Trophoblast cell (in vitro differentiated cells and primary cell): Measurements from ENCODE around the gene P2RX5.
A peak's percentile ranks its signal among the peaks of the same experiment; 100 is the strongest.

Experiments
- DNase-seq, 2 donors: peaks; one replicate each; pipeline ENCODE4 v3.0.0-alpha.2; 2016
- H2AFZ ChIP-seq: 2 replicates; pipeline ENCODE4 v1.6.1; 2013; ENCODE audit warnings: low read length, moderate library complexity, mild to moderate bottlenecking; ENCODE audit not compliant: insufficient read depth, poor library complexity
- H2AK5ac ChIP-seq: 2 replicates; pipeline ENCODE4 v1.6.1; 2013; ENCODE audit warnings: mild to moderate bottlenecking, low read length
- H2BK120ac ChIP-seq: 2 replicates; pipeline ENCODE4 v1.6.1; 2013; ENCODE audit warnings: low read length, mild to moderate bottlenecking, moderate library complexity; ENCODE audit not compliant: insufficient read depth, poor library complexity
- H2BK12ac ChIP-seq: 2 replicates; pipeline ENCODE4 v1.6.1; 2013; ENCODE audit warnings: mild to moderate bottlenecking, low read length, moderate library complexity
- H2BK5ac ChIP-seq: 2 replicates; pipeline ENCODE4 v1.6.1; 2013; ENCODE audit warnings: low read length, low read depth, moderate library complexity, mild to moderate bottlenecking; ENCODE audit not compliant: poor library complexity
- H3K14ac ChIP-seq: 2 replicates; pipeline ENCODE4 v1.6.1; 2013; ENCODE audit warnings: mild to moderate bottlenecking, low read length
- H3K18ac ChIP-seq: 2 replicates; pipeline ENCODE4 v1.6.1; 2013; ENCODE audit warnings: mild to moderate bottlenecking, low read length
- H3K23ac ChIP-seq: 2 replicates; pipeline ENCODE4 v1.6.1; 2013; ENCODE audit warnings: low read length
- H3K27ac ChIP-seq: 2 replicates; pipeline ENCODE4 v1.5.1; 2013; ENCODE audit warnings: low read depth, mild to moderate bottlenecking, inconsistent platforms, low read length, moderate library complexity
- H3K27me3 ChIP-seq: 2 replicates; pipeline ENCODE4 v1.6.1; 2013; ENCODE audit warnings: inconsistent platforms, mild to moderate bottlenecking, low read length, moderate library complexity; ENCODE audit not compliant: insufficient read depth
- H3K36me3 ChIP-seq, 2 experiments: 1 replicate in 1 of 2; 2 replicates in 1 of 2; pipeline ENCODE4 v1.6.1; 2013; ENCODE audit warnings: low read length in 2 of 2, mild to moderate bottlenecking in 2 of 2, moderate library complexity in 1 of 2; ENCODE audit not compliant: insufficient read depth in 2 of 2, control insufficient read depth in 1 of 2
- H3K4ac ChIP-seq: 2 replicates; pipeline ENCODE4 v1.6.1; 2013; ENCODE audit warnings: low read depth, mild to moderate bottlenecking, low read length, moderate library complexity
- H3K4me1 ChIP-seq, 2 experiments: 1 replicate in 1 of 2; 2 replicates in 1 of 2; pipeline ENCODE4 v1.6.1; 2013; ENCODE audit warnings: low read length in 2 of 2, mild to moderate bottlenecking in 2 of 2, moderate library complexity in 1 of 2; ENCODE audit not compliant: insufficient read depth in 2 of 2, control insufficient read depth in 1 of 2
- H3K4me2 ChIP-seq: 2 replicates; pipeline ENCODE4 v1.6.1; 2013; ENCODE audit warnings: inconsistent platforms, mild to moderate bottlenecking, low read length, moderate library complexity
- H3K4me3 ChIP-seq: 2 replicates; pipeline ENCODE4 v1.5.1; 2013; ENCODE audit warnings: mild to moderate bottlenecking, low read depth, low read length, inconsistent platforms
- H3K79me1 ChIP-seq: one replicate; pipeline ENCODE4 v1.6.1; 2013; ENCODE audit warnings: low read length
- H3K79me2 ChIP-seq: 2 replicates; pipeline ENCODE4 v1.6.1; 2013; ENCODE audit warnings: low read length, mild to moderate bottlenecking; ENCODE audit not compliant: control insufficient read depth, insufficient read depth, poor library complexity
- H3K9ac ChIP-seq: 2 replicates; pipeline ENCODE4 v1.6.1; 2013; ENCODE audit warnings: mild to moderate bottlenecking, low read length
- H3K9me3 ChIP-seq: 2 replicates; pipeline ENCODE4 v1.6.1; 2013; ENCODE audit warnings: low read depth, mild to moderate bottlenecking, control low read depth, inconsistent platforms, low read length; ENCODE audit not compliant: insufficient read depth
- H4K12ac ChIP-seq: 2 replicates; pipeline ENCODE4 v1.6.1; 2013; ENCODE audit warnings: low read depth, mild to moderate bottlenecking, low read length, moderate library complexity
- H4K8ac ChIP-seq: 2 replicates; pipeline ENCODE4 v1.6.1; 2013; ENCODE audit warnings: low read depth, mild to moderate bottlenecking, low read length, moderate library complexity
- H4K91ac ChIP-seq: one replicate; pipeline ENCODE4 v1.6.1; 2013; ENCODE audit warnings: low read depth, mild to moderate bottlenecking, low read length, moderate library complexity
- WGBS: extraction: QIAGEN DNeasy Blood & Tissue Kit; methylation state at CpG from one replicate; pipeline ENCODE4 v1.1.7; 2013; ENCODE audit warnings: missing lambda C conversion rate; ENCODE audit not compliant: insufficient read length, insufficient coverage; ENCODE audit errors: extremely low coverage; 5-methylcytosine and 5-hydroxymethylcytosine counted together

The P2RX5 gene

GRCh38 chr17:3647251-3647650 is 48.7 kb downstream of the P2RX5 start:
- Histone ChIP-seq H4K91ac (no peak overlapping the region), H3K27me3 (no peaks in the 10 kb centered on the region), H4K12ac (no peak overlapping the region), H3K14ac (no peak overlapping the region), H3K9ac (no peak overlapping the region), H3K23ac (no peak overlapping the region), H3K79me1 (no peaks in the 10 kb centered on the region), H3K9me3 (no peaks in the 10 kb centered on the region), H4K8ac (no peak overlapping the region), H3K36me3 (peaks cover 21 to 25% of the 10 kb centered on the region in 2 experiments), H3K79me2 (no peaks in the 10 kb centered on the region), H2BK5ac (no peak overlapping the region), H3K4me3 (no peak overlapping the region), H2AK5ac (no peak overlapping the region), H2AFZ (no peak overlapping the region), H3K18ac (no peak overlapping the region), H3K4me1 (no peaks in the 10 kb centered on the region), H3K27ac (no peak overlapping the region), H2BK120ac (no peak overlapping the region), H3K4me2 (no peak overlapping the region), H2BK12ac (no peak overlapping the region), H3K4ac (no peak overlapping the region)
- DNase-seq = no peak
- WGBS = no CpG with 5 or more reads among the region's 12 CpGs

- Histone ChIP-seq H3K36me3 (peaks cover 21 to 26% of the 10 kb centered on the region in 2 experiments), H3K9ac (no peak overlapping the region), H3K4me2 (no peak overlapping the region), H3K18ac (no peak overlapping the region), H4K8ac (no peak overlapping the region), H3K4me3 (no peak overlapping the region), H4K91ac (no peak overlapping the region), H3K27me3 (no peaks in the 10 kb centered on the region), H3K9me3 (no peaks in the 10 kb centered on the region), H3K23ac (no peak overlapping the region), H2BK5ac (no peak overlapping the region), H2AK5ac (no peak overlapping the region), H3K27ac (no peak overlapping the region), H3K4me1 (no peaks in the 10 kb centered on the region), H2BK12ac (no peak overlapping the region), H2BK120ac (no peak overlapping the region), H4K12ac (no peak overlapping the region), H3K79me1 (no peaks in the 10 kb centered on the region), H3K4ac (no peak overlapping the region), H2AFZ (no peak overlapping the region), H3K14ac (no peak overlapping the region), H3K79me2 (no peaks in the 10 kb centered on the region)
- no CpG with 5 or more reads among the region's 5 CpGs for WGBS
- no peak for DNase-seq
Observed at GRCh38 chr17:3645310-3645709, 50.6 kb downstream of the P2RX5 start.

- Histone ChIP-seq H3K79me1 (no peaks in the 10 kb centered on the region), H4K8ac (no peak overlapping the region), H2AK5ac (no peak overlapping the region), H3K9ac (no peak overlapping the region), H3K4me2 (no peak overlapping the region), H3K14ac (no peak overlapping the region), H3K27ac (no peak overlapping the region), H2BK5ac (no peak overlapping the region), H3K4me3 (no peak overlapping the region), H2AFZ (no peak overlapping the region), H3K4ac (no peak overlapping the region), H3K9me3 (no peaks in the 10 kb centered on the region), H3K79me2 (no peaks in the 10 kb centered on the region), H2BK12ac (no peak overlapping the region), H3K23ac (no peak overlapping the region), H3K27me3 (no peaks in the 10 kb centered on the region), H3K36me3 (peaks cover 25 to 26% of the 10 kb centered on the region in 2 experiments), H2BK120ac (no peak overlapping the region), H4K12ac (no peak overlapping the region), H3K18ac (no peak overlapping the region), H4K91ac (no peak overlapping the region), H3K4me1 (no peaks in the 10 kb centered on the region)
- no CpG with 5 or more reads among the region's 4 CpGs for WGBS
- no peak for DNase-seq
Observed at GRCh38 chr17:3643889-3644349, 52.0 kb downstream of the P2RX5 start.

- H2BK5ac ChIP-seq = no peak overlapping the region
- H3K9me3 ChIP-seq = no peaks in the 10 kb centered on the region
- no peak overlapping the region for H3K23ac ChIP-seq
- no peak overlapping the region for H3K4me2 ChIP-seq
- no peak overlapping the region for H3K9ac ChIP-seq
- H4K12ac ChIP-seq = no peak overlapping the region
- no peak overlapping the region for H2AFZ ChIP-seq
- no peak overlapping the region for H2AK5ac ChIP-seq
- peaks cover 22 to 25% of the 10 kb centered on the region in 2 experiments for H3K36me3 ChIP-seq
- no peak overlapping the region for H4K91ac ChIP-seq
- WGBS = no CpG with 5 or more reads among the region's 19 CpGs
- H3K27me3 ChIP-seq = no peaks in the 10 kb centered on the region
- DNase-seq = peak in 1 of 2 donors; percentile 41
- peaks cover 1% of the 10 kb centered on the region for H3K79me2 ChIP-seq
- no peak overlapping the region for H3K18ac ChIP-seq
- H3K27ac ChIP-seq = no peak overlapping the region
- no peak overlapping the region for H3K4ac ChIP-seq
- no peaks in the 10 kb centered on the region for H3K79me1 ChIP-seq
- H2BK12ac ChIP-seq = no peak overlapping the region
- no peak overlapping the region for H3K4me3 ChIP-seq
- H3K4me1 ChIP-seq = peaks cover 0 to 4% of the 10 kb centered on the region in 2 experiments
- H2BK120ac ChIP-seq = no peak overlapping the region
- no peak overlapping the region for H4K8ac ChIP-seq
- H3K14ac ChIP-seq = no peak overlapping the region
Observed at GRCh38 chr17:3641717-3642486, 54.1 kb downstream of the P2RX5 start.
